GM15510 (cell line): Measurements from ENCODE around the gene ECSIT.

Experiments used
- POLR2A ChIP-seq: IDR thresholded peaks from 3 replicates; pipeline ENCODE4 v1.6.1; 2011; ENCODE audit warnings: borderline replicate concordance; ENCODE audit not compliant: insufficient read length; ENCODE audit errors: extremely low read depth

Gene ECSIT

GRCh38 chr19:11478167-11479089, 50.5 kb downstream of the ECSIT start:
- TF ChIP-seq POLR2A, result no peak

GRCh38 chr19:11475861-11476260, 53.1 kb downstream of the ECSIT start:
- no peak for TF ChIP-seq POLR2A

- TF ChIP-seq POLR2A, result no peak
Observed at GRCh38 chr19:11473725-11474124, 55.2 kb downstream of the ECSIT start.

GRCh38 chr19:11465600-11465999, 63.3 kb downstream of the ECSIT start:
- TF ChIP-seq POLR2A, result no peak

- TF ChIP-seq POLR2A, result no peak
Observed at GRCh38 chr19:11464333-11465265, 64.3 kb downstream of the ECSIT start.

GRCh38 chr19:11463391-11463790, 65.5 kb downstream of the ECSIT start:
- TF ChIP-seq POLR2A, result no peak

GRCh38 chr19:11461453-11461852, 67.5 kb downstream of the ECSIT start:
- no peak for TF ChIP-seq POLR2A

GRCh38 chr19:11460207-11460606, 68.7 kb downstream of the ECSIT start:
- no peak for TF ChIP-seq POLR2A

GRCh38 chr19:11458236-11458900, 70.6 kb downstream of the ECSIT start:
- TF ChIP-seq POLR2A, result no peak

GRCh38 chr19:11457831-11458230, 71.1 kb downstream of the ECSIT start:
- TF ChIP-seq POLR2A, result no peak

- TF ChIP-seq POLR2A, result no peak
Observed at GRCh38 chr19:11457115-11457514, 71.8 kb downstream of the ECSIT start.

- no peak for TF ChIP-seq POLR2A
Observed at GRCh38 chr19:11456659-11457058, 72.3 kb downstream of the ECSIT start.
